ENCODE data around the gene MEF2D. TPM values are rescaled to one million over a fixed set of nuclear protein-coding genes. Genes with fewer than 3 reads are reported as not detected.

MEF2D gene
- total RNA-seq, 1 donor from 2014 or later, result 51.0 TPM

DNA sequence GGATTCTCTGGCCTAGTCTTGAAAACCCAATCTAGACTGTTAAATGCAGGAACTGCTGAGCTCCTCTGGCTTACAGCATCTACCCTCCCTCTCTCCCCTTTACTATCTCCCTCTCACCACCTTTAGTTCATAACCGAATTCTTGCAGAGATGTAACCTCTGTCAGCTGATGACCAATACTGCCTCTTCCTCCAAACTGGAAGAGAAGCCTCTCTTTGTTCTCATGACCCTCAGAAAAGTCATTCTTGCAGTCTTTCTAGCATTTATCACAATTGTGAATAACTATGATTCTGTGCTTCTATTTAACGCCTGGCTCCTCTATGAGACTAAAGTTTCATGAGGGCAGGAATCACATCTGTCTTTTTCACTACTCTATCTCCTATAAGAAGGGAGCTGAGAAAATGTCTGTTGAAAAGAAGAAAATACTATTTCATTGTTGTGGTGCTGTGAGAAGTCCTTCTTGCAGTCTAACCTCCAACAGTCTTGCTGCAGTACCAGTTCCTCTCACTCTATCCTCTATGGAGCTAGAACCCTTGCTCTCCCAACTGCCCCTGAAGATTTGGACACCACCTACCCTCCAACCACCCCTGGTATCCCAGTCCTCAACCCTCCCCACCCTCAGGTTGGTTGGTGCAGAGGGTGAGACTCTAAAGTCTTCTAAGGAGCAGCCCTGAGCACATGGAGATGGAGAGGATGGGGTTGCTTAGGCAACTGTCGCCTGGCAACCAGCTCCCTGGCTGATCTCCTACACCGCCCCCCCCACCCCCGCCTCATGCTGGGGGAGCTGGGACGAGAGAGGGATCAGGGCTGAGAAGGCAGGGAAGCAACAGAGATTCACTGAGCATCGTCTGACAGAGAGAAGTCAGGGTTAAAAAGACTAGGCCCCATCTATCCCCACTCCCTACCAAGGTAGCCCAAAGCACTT is 13.9 kb downstream of the MEF2D start:
- Histone ChIP-seq H3K4me3 (no peak overlapping the region), H3K36me3 (peaks cover 31% of the 10 kb centered on the region), H3K27ac (no peak overlapping the region), H3K27me3 (ENCODE audit: low read depth) (no peaks in the 10 kb centered on the region), H3K9me3 (no peaks in the 10 kb centered on the region), H3K4me1 (peaks cover 76% of the 10 kb centered on the region)
- ATAC-seq (no peak), DNase-seq (no peak)
- intact Hi-C loops (cut with DNase I), result no loop called here
- no peak for TF ChIP-seq CTCF (IDR thresholded peaks at IDR 0.05)

DNA sequence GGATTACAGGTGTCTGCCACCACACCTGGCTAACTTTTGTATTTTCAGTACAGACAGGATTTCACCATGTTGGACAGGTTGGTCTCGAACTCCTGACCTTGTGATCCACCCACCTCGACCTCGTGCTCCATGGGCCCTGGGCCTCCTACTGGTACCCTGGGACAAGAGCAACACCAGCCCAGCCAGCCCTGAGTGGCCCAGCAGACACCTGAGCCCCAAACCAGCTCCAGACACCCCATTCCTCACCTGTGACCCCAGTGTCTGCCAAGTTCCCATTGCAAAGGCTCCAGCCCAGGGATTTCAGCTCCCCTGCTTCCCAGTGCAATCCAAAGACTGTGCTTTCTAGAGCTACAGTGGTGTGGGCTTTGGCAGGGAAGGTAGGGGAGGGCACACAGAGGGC is 14.6 kb downstream of the MEF2D start:
- Histone ChIP-seq H3K27ac (no peak overlapping the region), H3K4me1 (peaks cover 75% of the 10 kb centered on the region), H3K4me3 (no peak overlapping the region), H3K9me3 (no peaks in the 10 kb centered on the region), H3K27me3 (ENCODE audit: low read depth) (no peaks in the 10 kb centered on the region), H3K36me3 (peaks cover 34% of the 10 kb centered on the region)
- no peak for TF ChIP-seq CTCF (IDR thresholded peaks at IDR 0.05)
- DNase-seq (no peak), ATAC-seq (no peak)
- intact Hi-C loops (cut with DNase I), result no loop called here

GRCh38 chr1:156484480-156485058 is 16.0 kb downstream of the MEF2D start:
- Histone ChIP-seq H3K27ac (no peak overlapping the region), H3K36me3 (peaks cover 48% of the 10 kb centered on the region), H3K4me3 (no peak overlapping the region), H3K4me1 (peaks cover 72% of the 10 kb centered on the region), H3K9me3 (no peaks in the 10 kb centered on the region), H3K27me3 (ENCODE audit: low read depth) (no peaks in the 10 kb centered on the region)
- DNase-seq (no peak), ATAC-seq (no peak)
- TF ChIP-seq CTCF (IDR thresholded peaks at IDR 0.05), result no peak
- intact Hi-C loops (cut with DNase I), result no loop called here

GRCh38 chr1:156483397-156483796 is 17.2 kb downstream of the MEF2D start:
- H3K27ac ChIP-seq, result no peak overlapping the region
- peaks cover 53% of the 10 kb centered on the region for H3K36me3 ChIP-seq
- no peak for DNase-seq
- no peaks in the 10 kb centered on the region for H3K27me3 ChIP-seq (ENCODE audit: low read depth)
- H3K9me3 ChIP-seq, result no peaks in the 10 kb centered on the region
- intact Hi-C loops (cut with DNase I), result no loop called here
- no peak overlapping the region for H3K4me3 ChIP-seq
- peaks cover 60% of the 10 kb centered on the region for H3K4me1 ChIP-seq
- TF ChIP-seq CTCF (IDR thresholded peaks at IDR 0.05), result no peak
- no peak for ATAC-seq

DNA sequence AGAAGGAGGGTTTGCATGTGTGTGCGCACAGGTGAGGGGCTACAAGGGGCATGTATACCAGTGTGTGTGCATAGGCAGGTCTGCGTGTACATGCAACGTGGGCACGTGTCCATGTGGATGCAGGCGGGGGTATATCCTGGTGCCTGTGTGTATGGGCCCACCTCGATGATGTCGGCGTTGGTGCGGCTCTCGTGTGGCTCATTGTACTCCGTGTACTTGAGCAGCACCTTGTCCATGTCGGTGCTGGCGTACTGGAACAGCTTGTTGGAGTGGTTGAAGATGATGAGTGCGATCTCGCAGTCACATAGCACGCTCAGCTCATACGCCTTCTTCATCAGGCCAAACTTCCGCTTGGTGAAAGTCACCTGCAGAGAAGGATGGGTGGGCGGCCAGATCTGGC is 18.3 kb downstream of the MEF2D start:
- intact Hi-C loops (cut with DNase I), result no loop called here
- ATAC-seq (no peak), DNase-seq (no peak)
- H3K9me3 ChIP-seq, result no peaks in the 10 kb centered on the region
- H3K27ac ChIP-seq, result no peak overlapping the region
- H3K27me3 ChIP-seq (ENCODE audit: low read depth), result no peaks in the 10 kb centered on the region
- H3K4me3 ChIP-seq, result no peak overlapping the region
- no peak for TF ChIP-seq CTCF (IDR thresholded peaks at IDR 0.05)
- peaks cover 62% of the 10 kb centered on the region for H3K36me3 ChIP-seq
- peaks cover 56% of the 10 kb centered on the region for H3K4me1 ChIP-seq
